ENCODE results near the gene YAE1.

DNA sequence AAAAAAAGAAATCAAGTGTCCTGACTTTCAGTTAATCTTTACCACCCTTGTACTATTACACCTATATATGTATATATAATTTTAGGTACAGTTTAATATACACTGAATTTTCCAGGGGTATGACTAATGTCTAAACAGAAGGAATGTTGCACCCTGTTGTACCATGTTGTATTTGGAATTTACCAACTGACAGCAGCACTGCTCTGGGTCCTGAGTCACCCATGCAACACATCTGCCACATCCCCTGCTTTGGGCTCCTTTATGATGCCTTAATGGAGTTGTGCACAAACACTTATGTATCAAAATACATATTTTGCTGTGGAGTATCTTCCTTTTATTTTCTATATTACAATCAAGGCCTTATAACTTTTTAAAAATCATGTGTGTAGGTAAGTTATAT lies 21.2 kb downstream of the YAE1 start:
- TF ChIP-seq, protein P1, sequence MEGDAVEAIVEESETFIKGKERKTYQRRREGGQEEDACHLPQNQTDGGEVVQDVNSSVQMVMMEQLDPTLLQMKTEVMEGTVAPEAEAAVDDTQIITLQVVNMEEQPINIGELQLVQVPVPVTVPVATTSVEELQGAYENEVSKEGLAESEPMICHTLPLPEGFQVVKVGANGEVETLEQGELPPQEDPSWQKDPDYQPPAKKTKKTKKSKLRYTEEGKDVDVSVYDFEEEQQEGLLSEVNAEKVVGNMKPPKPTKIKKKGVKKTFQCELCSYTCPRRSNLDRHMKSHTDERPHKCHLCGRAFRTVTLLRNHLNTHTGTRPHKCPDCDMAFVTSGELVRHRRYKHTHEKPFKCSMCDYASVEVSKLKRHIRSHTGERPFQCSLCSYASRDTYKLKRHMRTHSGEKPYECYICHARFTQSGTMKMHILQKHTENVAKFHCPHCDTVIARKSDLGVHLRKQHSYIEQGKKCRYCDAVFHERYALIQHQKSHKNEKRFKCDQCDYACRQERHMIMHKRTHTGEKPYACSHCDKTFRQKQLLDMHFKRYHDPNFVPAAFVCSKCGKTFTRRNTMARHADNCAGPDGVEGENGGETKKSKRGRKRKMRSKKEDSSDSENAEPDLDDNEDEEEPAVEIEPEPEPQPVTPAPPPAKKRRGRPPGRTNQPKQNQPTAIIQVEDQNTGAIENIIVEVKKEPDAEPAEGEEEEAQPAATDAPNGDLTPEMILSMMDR (IDR thresholded peaks at IDR 0.05): no peak
- TF ChIP-seq EP300 (IDR thresholded peaks at IDR 0.05; ENCODE audit: low read depth) (no peak), POLR2A (IDR thresholded peaks at IDR 0.05) (no peak), POLR2AphosphoS5 (IDR thresholded peaks at IDR 0.05) (no peak)

Measured in transverse colon (tissue), 4 donors.